Endothelial cell (in vitro differentiated cells): ENCODE data around the gene NEXN. TPM values are rescaled to one million over a fixed set of nuclear protein-coding genes. Genes with fewer than 3 reads are reported as not detected.

Source experiments
- DNase-seq: peaks from one replicate; pipeline ENCODE4 v3.0.0; 2021; ENCODE audit warnings: low spot score
- H3K27ac Mint-ChIP-seq: one replicate; pipeline ENCODE4 v1.8.0; 2021; ENCODE audit warnings: mixed read lengths, inconsistent platforms; ENCODE audit not compliant: unreplicated experiment
- H3K27me3 Mint-ChIP-seq: one replicate; pipeline ENCODE4 v1.8.0; 2021; ENCODE audit warnings: mild to moderate bottlenecking, moderate library complexity, mixed read lengths, inconsistent platforms; ENCODE audit not compliant: unreplicated experiment
- H3K36me3 Mint-ChIP-seq: one replicate; pipeline ENCODE4 v1.8.0; 2021; ENCODE audit warnings: mild to moderate bottlenecking, low read depth, mixed read lengths, inconsistent platforms; ENCODE audit not compliant: unreplicated experiment
- H3K4me1 Mint-ChIP-seq: one replicate; pipeline ENCODE4 v1.8.0; 2021; ENCODE audit warnings: mild to moderate bottlenecking, mixed read lengths, inconsistent platforms; ENCODE audit not compliant: unreplicated experiment
- H3K4me3 Mint-ChIP-seq: one replicate; pipeline ENCODE4 v1.8.0; 2021; ENCODE audit warnings: mild to moderate bottlenecking, mixed read lengths, inconsistent platforms; ENCODE audit not compliant: unreplicated experiment
- H3K9me3 Mint-ChIP-seq: one replicate; pipeline ENCODE4 v1.8.0; 2021; ENCODE audit warnings: mixed read lengths, inconsistent platforms; ENCODE audit not compliant: unreplicated experiment
- total RNA-seq: library from RNA; stranded (reverse); fragmentation: NEBNext Ultra II Directional; extraction: Animal tissue kit (Norgen Biotek cat#: 25700); gene quantifications from one replicate; pipeline ENCODE4 v1.2.1, GENCODE V29; 2021; ENCODE audit not compliant: unreplicated experiment
- TF ChIP-seq, protein P1 (sequence below): fragments of 200-600 bp; sonication (generic); IDR thresholded peaks from one replicate; pipeline ENCODE4 v1.5.0; 2021; ENCODE audit warnings: antibody characterized with exemption; ENCODE audit not compliant: unreplicated experiment

Gene NEXN
- total RNA-seq, 1 donor from 2014 or later, result 2.4 TPM

DNA sequence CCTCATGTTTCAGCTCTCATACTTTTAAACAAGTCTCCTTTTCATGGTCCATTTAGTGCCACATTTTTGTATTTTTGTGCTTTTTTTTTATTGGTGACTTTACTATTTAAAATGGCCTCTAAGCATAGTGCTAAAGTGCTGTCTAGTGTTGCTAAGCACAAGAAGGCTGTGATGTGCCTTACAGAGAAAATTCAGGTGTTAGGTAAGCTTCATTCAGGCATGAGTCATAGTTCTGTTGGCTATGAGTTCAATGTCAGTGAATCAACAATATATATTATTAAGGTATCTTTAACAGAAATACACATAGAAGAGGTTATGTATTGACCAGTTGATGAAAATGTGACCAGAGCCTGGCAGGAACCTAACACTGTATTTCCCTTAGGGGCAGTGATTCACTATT, 103.2 kb downstream of the NEXN start:
- Mint-ChIP-seq H3K4me1 (peaks cover 7% of the 10 kb centered on the region), H3K4me3 (no peak overlapping the region)
- TF ChIP-seq, protein P1, sequence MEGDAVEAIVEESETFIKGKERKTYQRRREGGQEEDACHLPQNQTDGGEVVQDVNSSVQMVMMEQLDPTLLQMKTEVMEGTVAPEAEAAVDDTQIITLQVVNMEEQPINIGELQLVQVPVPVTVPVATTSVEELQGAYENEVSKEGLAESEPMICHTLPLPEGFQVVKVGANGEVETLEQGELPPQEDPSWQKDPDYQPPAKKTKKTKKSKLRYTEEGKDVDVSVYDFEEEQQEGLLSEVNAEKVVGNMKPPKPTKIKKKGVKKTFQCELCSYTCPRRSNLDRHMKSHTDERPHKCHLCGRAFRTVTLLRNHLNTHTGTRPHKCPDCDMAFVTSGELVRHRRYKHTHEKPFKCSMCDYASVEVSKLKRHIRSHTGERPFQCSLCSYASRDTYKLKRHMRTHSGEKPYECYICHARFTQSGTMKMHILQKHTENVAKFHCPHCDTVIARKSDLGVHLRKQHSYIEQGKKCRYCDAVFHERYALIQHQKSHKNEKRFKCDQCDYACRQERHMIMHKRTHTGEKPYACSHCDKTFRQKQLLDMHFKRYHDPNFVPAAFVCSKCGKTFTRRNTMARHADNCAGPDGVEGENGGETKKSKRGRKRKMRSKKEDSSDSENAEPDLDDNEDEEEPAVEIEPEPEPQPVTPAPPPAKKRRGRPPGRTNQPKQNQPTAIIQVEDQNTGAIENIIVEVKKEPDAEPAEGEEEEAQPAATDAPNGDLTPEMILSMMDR, result no peak

More for the DNA sequence above, 103.2 kb downstream of the NEXN start:
- Mint-ChIP-seq H3K36me3 (no peaks in the 10 kb centered on the region), H3K9me3 (no peaks in the 10 kb centered on the region), H3K27ac (no peak overlapping the region), H3K27me3 (peaks cover 2% of the 10 kb centered on the region)
- no peak for DNase-seq

Other genes with a start within 250 kb of the NEXN start
- gene ZZZ3, start 206.0 kb upstream of the NEXN start, total RNA-seq, result 39.3 TPM
- 58.5 TPM for gene USP33, start 128.8 kb upstream of the NEXN start, total RNA-seq
- gene MIGA1, start 109.0 kb upstream of the NEXN start, total RNA-seq, result 12.3 TPM
- gene FUBP1, start 90.4 kb downstream of the NEXN start, total RNA-seq, result 148 TPM
- gene DNAJB4, start 116.3 kb downstream of the NEXN start, total RNA-seq, result 22.1 TPM
- gene GIPC2, start 157.3 kb downstream of the NEXN start, total RNA-seq, result 2.9 TPM